Fibroblast of skin of right quadriceps (primary cell): ENCODE measurements around the gene SNRNP70.
A peak's percentile ranks its signal among the peaks of the same experiment; 100 is the strongest.

Experiments used
- DNase-seq: peaks from one replicate; pipeline ENCODE4 v3.0.0-alpha.2; 2013

The SNRNP70 gene

GRCh38 chr19:49064768-49065611 lies 20.3 kb upstream of the SNRNP70 start, which contains the start of gene NTF4:
NTF4 (minus strand) TSS chr19:49064818; CDS start chr19:49061997, 2,821 bp downstream.
- DNase-seq: no peak

- no peak for DNase-seq
Observed at GRCh38 chr19:49065905-49066512, 19.2 kb upstream of the SNRNP70 start.

- DNase-seq: no peak
Observed at GRCh38 chr19:49067554-49067953, 17.7 kb upstream of the SNRNP70 start.

- DNase-seq: no peak
Observed at GRCh38 chr19:49069026-49069425, 16.2 kb upstream of the SNRNP70 start.

GRCh38 chr19:49070416-49070815 lies 14.8 kb upstream of the SNRNP70 start:
- no peak for DNase-seq

- no peak for DNase-seq
Observed at GRCh38 chr19:49071860-49072547, 13.2 kb upstream of the SNRNP70 start.

- peak; percentile 33 for DNase-seq
Observed at GRCh38 chr19:49073514-49074378, 11.5 kb upstream of the SNRNP70 start.

GRCh38 chr19:49074869-49075268 lies 10.4 kb upstream of the SNRNP70 start:
- peak; percentile 35 for DNase-seq

- DNase-seq: no peak
Observed at GRCh38 chr19:49080392-49080791, 4.9 kb upstream of the SNRNP70 start.

GRCh38 chr19:49081273-49081672 lies 4.0 kb upstream of the SNRNP70 start:
- no peak for DNase-seq

- DNase-seq: no peak
Observed at GRCh38 chr19:49084206-49085019, 838 bp upstream of the SNRNP70 start.

GRCh38 chr19:49085868-49086232 lies 599 bp downstream of the SNRNP70 start:
- DNase-seq: no peak

- no peak for DNase-seq
Observed at GRCh38 chr19:49086296-49086695, 1.0 kb downstream of the SNRNP70 start.

GRCh38 chr19:49091391-49092038 lies 6.3 kb downstream of the SNRNP70 start:
- no peak for DNase-seq

GRCh38 chr19:49092686-49093085 lies 7.4 kb downstream of the SNRNP70 start:
- no peak for DNase-seq

- no peak for DNase-seq
Observed at GRCh38 chr19:49094505-49095482, 9.5 kb downstream of the SNRNP70 start.

GRCh38 chr19:49097453-49098288 lies 12.4 kb downstream of the SNRNP70 start:
- DNase-seq: peak; percentile 60

- DNase-seq: no peak
Observed at GRCh38 chr19:49098795-49099194, 13.5 kb downstream of the SNRNP70 start.

- no peak for DNase-seq
Observed at GRCh38 chr19:49101160-49101559, 15.9 kb downstream of the SNRNP70 start.
